ENCODE measurements around the gene MED7.

MED7 gene

DNA sequence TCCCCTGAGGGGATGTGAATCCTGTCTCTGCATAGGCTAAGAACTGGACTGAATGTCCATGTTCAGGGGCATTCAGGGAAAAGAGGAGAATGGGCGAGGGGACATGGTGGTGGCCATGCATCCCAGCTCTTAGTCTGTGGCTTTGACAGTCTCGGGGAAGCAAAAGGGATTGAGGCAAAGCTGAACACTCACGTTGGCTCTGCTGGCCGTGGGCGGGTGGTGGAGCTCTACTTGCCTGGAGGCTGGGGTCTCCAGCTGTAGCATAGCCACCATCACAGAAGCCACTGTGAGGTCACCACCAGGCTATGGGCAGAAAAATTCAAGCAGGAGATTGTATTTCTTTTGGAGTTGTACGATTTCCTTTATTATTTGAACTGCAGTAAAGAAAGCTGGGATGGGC, 19.3 kb upstream of the MED7 start:
- H4K8ac ChIP-seq (ENCODE audit: low read depth, low read length) = no peak overlapping the region
- H2BK5ac ChIP-seq (ENCODE audit: low read length) = no peak overlapping the region
- H3K4ac ChIP-seq (ENCODE audit: low read depth, low read length) = no peak overlapping the region
- no peak overlapping the region for H3K23ac ChIP-seq (ENCODE audit: low read length)
- no peak overlapping the region for H4K5ac ChIP-seq (ENCODE audit: low read length)
- H3K56ac ChIP-seq (ENCODE audit: low read length) = no peak overlapping the region
- H3K79me1 ChIP-seq (ENCODE audit: low read length) = no peaks in the 10 kb centered on the region
- no peak for DNase-seq
- no peak overlapping the region for H2BK15ac ChIP-seq (replicated peaks; ENCODE audit: low read depth)
- H3K4me3 ChIP-seq (ENCODE audit: low read length) = no peak overlapping the region
- no CpG with 5 or more reads among the region's 6 CpGs for WGBS (ENCODE audit: extremely low coverage, insufficient coverage, low lambda C conversion rate)
- no peaks in the 10 kb centered on the region for H3K36me3 ChIP-seq (ENCODE audit: control insufficient read depth, insufficient read depth, low read length)
- no peak overlapping the region for H2AK5ac ChIP-seq (ENCODE audit: low read length)
- H2BK120ac ChIP-seq (ENCODE audit: low read depth, low read length) = no peak overlapping the region
- no peaks in the 10 kb centered on the region for H3K79me2 ChIP-seq (ENCODE audit: control insufficient read depth, insufficient read depth, low read length)
- H3K4me2 ChIP-seq (ENCODE audit: low read length) = no peak overlapping the region
- H3K9ac ChIP-seq (ENCODE audit: low read length) = no peak overlapping the region
- H3K27me3 ChIP-seq (ENCODE audit: insufficient read depth, low read length, poor library complexity) = no peaks in the 10 kb centered on the region
- no peak overlapping the region for H3K18ac ChIP-seq (ENCODE audit: low read length)
- no peak overlapping the region for H3K27ac ChIP-seq (ENCODE audit: low read depth, low read length)
- no peaks in the 10 kb centered on the region for H3K4me1 ChIP-seq (ENCODE audit: control insufficient read depth, low read depth, low read length)

DNA sequence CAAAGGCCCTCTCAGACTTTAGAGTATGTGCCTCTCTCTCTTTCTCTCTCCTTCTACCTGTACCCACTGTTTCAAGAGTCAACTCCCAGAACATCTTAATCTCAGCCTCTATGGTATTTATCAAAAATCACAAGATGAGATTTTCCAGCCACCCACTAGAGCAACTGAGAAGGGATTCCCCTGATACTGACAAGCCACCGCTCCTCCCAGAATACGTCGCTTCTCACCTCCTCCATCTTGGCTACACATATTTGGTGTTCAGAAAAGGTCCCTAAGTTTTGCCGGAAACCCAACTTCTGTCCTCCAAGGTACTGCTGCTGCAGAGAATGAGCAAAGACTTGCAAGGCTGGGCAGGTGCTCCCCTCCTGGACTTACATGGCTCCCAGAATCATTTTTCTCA, 17.3 kb upstream of the MED7 start:
- H2BK5ac ChIP-seq (ENCODE audit: low read length) = no peak overlapping the region
- no peak overlapping the region for H4K5ac ChIP-seq (ENCODE audit: low read length)
- no peak overlapping the region for H3K9ac ChIP-seq (ENCODE audit: low read length)
- no peak overlapping the region for H3K27ac ChIP-seq (ENCODE audit: low read depth, low read length)
- H3K4me1 ChIP-seq (ENCODE audit: control insufficient read depth, low read depth, low read length) = no peaks in the 10 kb centered on the region
- peak overlapping the region; percentile 66 for H3K23ac ChIP-seq (ENCODE audit: low read length)
- H3K36me3 ChIP-seq (ENCODE audit: control insufficient read depth, insufficient read depth, low read length) = no peaks in the 10 kb centered on the region
- DNase-seq = no peak
- no peaks in the 10 kb centered on the region for H3K79me2 ChIP-seq (ENCODE audit: control insufficient read depth, insufficient read depth, low read length)
- H3K4me2 ChIP-seq (ENCODE audit: low read length) = no peak overlapping the region
- no peak overlapping the region for H3K4ac ChIP-seq (ENCODE audit: low read depth, low read length)
- H3K79me1 ChIP-seq (ENCODE audit: low read length) = no peaks in the 10 kb centered on the region
- H3K27me3 ChIP-seq (ENCODE audit: insufficient read depth, low read length, poor library complexity) = no peaks in the 10 kb centered on the region
- no peak overlapping the region for H4K8ac ChIP-seq (ENCODE audit: low read depth, low read length)
- no peak overlapping the region for H3K56ac ChIP-seq (ENCODE audit: low read length)
- H2BK15ac ChIP-seq (replicated peaks; ENCODE audit: low read depth) = no peak overlapping the region
- H2BK120ac ChIP-seq (ENCODE audit: low read depth, low read length) = no peak overlapping the region
- H3K4me3 ChIP-seq (ENCODE audit: low read length) = no peak overlapping the region
- no peak overlapping the region for H2AK5ac ChIP-seq (ENCODE audit: low read length)
- no CpG with 5 or more reads among the region's 4 CpGs for WGBS (ENCODE audit: extremely low coverage, insufficient coverage, low lambda C conversion rate)
- H3K18ac ChIP-seq (ENCODE audit: low read length) = no peak overlapping the region

DNA sequence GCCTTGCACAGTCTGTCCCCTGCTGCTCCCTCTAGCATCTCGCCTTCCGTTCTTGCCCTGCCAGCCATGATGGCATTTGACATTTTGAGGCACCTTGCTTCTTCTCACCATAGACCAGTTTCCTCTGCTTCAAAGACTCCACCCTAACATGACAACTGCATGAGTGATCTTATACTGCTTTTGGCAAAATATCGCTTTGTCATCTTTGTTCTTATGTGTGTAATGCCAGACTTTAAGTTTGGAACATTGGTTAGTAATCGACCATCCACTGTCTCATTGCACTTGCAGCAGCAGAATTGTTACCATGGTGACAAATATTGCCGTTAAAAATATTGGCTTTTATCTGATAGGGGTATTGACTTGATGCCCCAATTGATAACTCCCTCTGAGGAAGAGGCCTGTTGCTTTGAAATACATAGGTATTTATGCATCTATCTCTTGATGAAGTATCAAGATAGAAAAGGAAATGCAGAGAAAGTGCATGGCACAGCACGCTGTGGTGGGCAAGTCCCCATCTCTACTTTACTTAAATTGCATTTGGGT, 16.6 kb upstream of the MED7 start:
- Histone ChIP-seq H3K4ac (ENCODE audit: low read depth, low read length) (no peak overlapping the region), H2AK5ac (ENCODE audit: low read length) (no peak overlapping the region), H2BK120ac (ENCODE audit: low read depth, low read length) (no peak overlapping the region), H3K18ac (ENCODE audit: low read length) (no peak overlapping the region), H3K4me1 (ENCODE audit: control insufficient read depth, low read depth, low read length) (no peaks in the 10 kb centered on the region), H4K5ac (ENCODE audit: low read length) (no peak overlapping the region), H3K4me3 (ENCODE audit: low read length) (no peak overlapping the region), H4K8ac (ENCODE audit: low read depth, low read length) (no peak overlapping the region), H3K36me3 (ENCODE audit: control insufficient read depth, insufficient read depth, low read length) (no peaks in the 10 kb centered on the region), H3K27me3 (ENCODE audit: insufficient read depth, low read length, poor library complexity) (no peaks in the 10 kb centered on the region), H3K79me1 (ENCODE audit: low read length) (no peaks in the 10 kb centered on the region), H3K9ac (ENCODE audit: low read length) (no peak overlapping the region), H2BK5ac (ENCODE audit: low read length) (no peak overlapping the region), H2BK15ac (replicated peaks; ENCODE audit: low read depth) (no peak overlapping the region), H3K23ac (ENCODE audit: low read length) (no peak overlapping the region), H3K56ac (ENCODE audit: low read length) (no peak overlapping the region), H3K27ac (ENCODE audit: low read depth, low read length) (no peak overlapping the region), H3K4me2 (ENCODE audit: low read length) (no peak overlapping the region), H3K79me2 (ENCODE audit: control insufficient read depth, insufficient read depth, low read length) (no peaks in the 10 kb centered on the region)
- no CpG with 5 or more reads among the region's 6 CpGs for WGBS (ENCODE audit: extremely low coverage, insufficient coverage, low lambda C conversion rate)
- no peak for DNase-seq

DNA sequence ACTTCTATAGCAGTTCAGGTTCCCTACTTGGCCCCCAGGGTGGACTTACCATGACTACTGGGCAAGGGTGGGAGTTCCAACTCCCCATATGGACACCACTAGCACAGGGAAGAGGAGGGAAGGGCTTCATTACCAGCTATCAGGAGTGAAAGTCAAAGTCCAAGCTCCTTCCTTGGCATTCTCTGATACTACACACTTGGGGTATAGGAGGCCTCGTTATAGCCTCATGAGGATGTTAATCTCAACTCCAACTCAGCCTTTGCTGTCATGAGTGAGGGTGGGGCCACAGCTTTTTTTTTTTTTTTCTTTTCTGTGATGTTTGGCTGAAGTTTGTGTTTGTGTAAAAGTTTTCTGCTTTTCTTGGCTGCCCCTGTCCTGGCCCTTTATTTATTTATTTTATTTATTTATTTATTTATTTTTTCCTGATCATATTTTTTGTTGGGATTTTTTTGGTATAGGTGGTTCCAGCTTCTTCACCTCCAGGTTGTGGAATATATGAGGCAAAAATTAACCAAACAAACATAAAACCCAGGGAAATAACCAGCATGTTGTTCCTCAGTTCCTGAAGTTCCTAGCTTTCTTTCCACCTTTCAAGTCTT, 14.7 kb upstream of the MED7 start:
- H4K8ac ChIP-seq (ENCODE audit: low read depth, low read length) = no peak overlapping the region
- H3K4me1 ChIP-seq (ENCODE audit: control insufficient read depth, low read depth, low read length) = no peaks in the 10 kb centered on the region
- no peaks in the 10 kb centered on the region for H3K79me1 ChIP-seq (ENCODE audit: low read length)
- H3K27me3 ChIP-seq (ENCODE audit: insufficient read depth, low read length, poor library complexity) = no peaks in the 10 kb centered on the region
- H3K4me3 ChIP-seq (ENCODE audit: low read length) = no peak overlapping the region
- H3K79me2 ChIP-seq (ENCODE audit: control insufficient read depth, insufficient read depth, low read length) = no peaks in the 10 kb centered on the region
- H3K23ac ChIP-seq (ENCODE audit: low read length) = no peak overlapping the region
- H2BK15ac ChIP-seq (replicated peaks; ENCODE audit: low read depth) = no peak overlapping the region
- no peak overlapping the region for H2AK5ac ChIP-seq (ENCODE audit: low read length)
- H3K4me2 ChIP-seq (ENCODE audit: low read length) = no peak overlapping the region
- H3K27ac ChIP-seq (ENCODE audit: low read depth, low read length) = no peak overlapping the region
- no peak overlapping the region for H2BK120ac ChIP-seq (ENCODE audit: low read depth, low read length)
- no peak overlapping the region for H3K4ac ChIP-seq (ENCODE audit: low read depth, low read length)
- no peak overlapping the region for H2BK5ac ChIP-seq (ENCODE audit: low read length)
- H4K5ac ChIP-seq (ENCODE audit: low read length) = no peak overlapping the region
- H3K18ac ChIP-seq (ENCODE audit: low read length) = no peak overlapping the region
- no CpG with 5 or more reads among the region's 1 CpG for WGBS (ENCODE audit: extremely low coverage, insufficient coverage, low lambda C conversion rate)
- no peaks in the 10 kb centered on the region for H3K36me3 ChIP-seq (ENCODE audit: control insufficient read depth, insufficient read depth, low read length)
- H3K56ac ChIP-seq (ENCODE audit: low read length) = no peak overlapping the region
- no peak for DNase-seq
- no peak overlapping the region for H3K9ac ChIP-seq (ENCODE audit: low read length)

DNA sequence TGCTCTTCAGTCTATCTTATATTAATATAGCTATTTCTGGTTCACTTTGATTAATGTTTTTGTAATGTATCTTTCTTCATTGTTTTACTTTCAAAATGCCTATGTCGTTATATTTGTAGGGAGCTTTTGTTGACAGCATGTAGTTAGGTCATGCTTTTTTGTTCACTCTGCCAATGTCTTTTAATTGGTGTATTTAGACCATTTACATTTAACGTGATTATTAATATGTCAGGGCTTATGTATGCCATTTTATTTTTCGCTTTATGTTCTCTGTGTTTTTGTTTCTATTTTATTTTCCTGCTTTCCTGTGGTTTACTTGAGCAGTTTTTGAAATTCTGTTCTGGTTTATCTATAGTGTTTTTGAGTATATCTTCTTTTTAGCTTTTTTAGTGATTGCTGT, 12.6 kb upstream of the MED7 start:
- Histone ChIP-seq H2BK120ac (ENCODE audit: low read depth, low read length) (no peak overlapping the region), H2BK15ac (replicated peaks; ENCODE audit: low read depth) (no peak overlapping the region)

DNA sequence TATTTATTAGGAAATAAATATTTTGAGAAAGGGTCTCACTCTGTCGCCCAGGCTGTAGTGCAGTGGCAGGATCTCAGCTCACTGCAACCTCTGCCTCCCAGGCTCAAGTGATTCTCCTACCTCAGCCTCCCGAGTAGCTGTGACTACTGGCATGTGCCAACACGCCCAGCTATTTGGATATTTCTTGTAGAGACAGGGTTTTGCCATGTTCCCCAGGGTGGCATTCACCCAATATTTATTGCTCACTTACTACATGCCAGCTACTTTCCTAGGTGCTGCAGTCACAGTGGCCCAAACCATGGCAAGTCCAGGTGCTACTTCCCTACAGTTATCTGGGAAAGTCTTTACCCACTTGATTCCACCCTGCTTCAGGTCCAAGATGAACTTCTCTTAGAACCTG, 8.3 kb upstream of the MED7 start:
- no CpG with 5 or more reads among the region's 3 CpGs for WGBS (ENCODE audit: extremely low coverage, insufficient coverage, low lambda C conversion rate)

More for the DNA sequence above, 12.6 kb upstream of the MED7 start:
- H3K9ac ChIP-seq (ENCODE audit: low read length) = no peak overlapping the region
- H3K4me2 ChIP-seq (ENCODE audit: low read length) = no peak overlapping the region
- no peak overlapping the region for H4K8ac ChIP-seq (ENCODE audit: low read depth, low read length)
- no peak overlapping the region for H3K23ac ChIP-seq (ENCODE audit: low read length)
- H3K79me2 ChIP-seq (ENCODE audit: control insufficient read depth, insufficient read depth, low read length) = no peaks in the 10 kb centered on the region
- H3K36me3 ChIP-seq (ENCODE audit: control insufficient read depth, insufficient read depth, low read length) = no peaks in the 10 kb centered on the region
- H3K79me1 ChIP-seq (ENCODE audit: low read length) = no peaks in the 10 kb centered on the region
- WGBS (ENCODE audit: extremely low coverage, insufficient coverage, low lambda C conversion rate) = no CpG with 5 or more reads among the region's 3 CpGs
- DNase-seq = no peak
- H3K4ac ChIP-seq (ENCODE audit: low read depth, low read length) = no peak overlapping the region
- no peak overlapping the region for H2BK5ac ChIP-seq (ENCODE audit: low read length)
- H2AK5ac ChIP-seq (ENCODE audit: low read length) = no peak overlapping the region
- H3K4me1 ChIP-seq (ENCODE audit: control insufficient read depth, low read depth, low read length) = no peaks in the 10 kb centered on the region
- no peaks in the 10 kb centered on the region for H3K27me3 ChIP-seq (ENCODE audit: insufficient read depth, low read length, poor library complexity)
- no peak overlapping the region for H3K4me3 ChIP-seq (ENCODE audit: low read length)
- no peak overlapping the region for H3K27ac ChIP-seq (ENCODE audit: low read depth, low read length)
- H4K5ac ChIP-seq (ENCODE audit: low read length) = no peak overlapping the region
- H3K56ac ChIP-seq (ENCODE audit: low read length) = no peak overlapping the region
- no peak overlapping the region for H3K18ac ChIP-seq (ENCODE audit: low read length)

More for the DNA sequence above, 8.3 kb upstream of the MED7 start:
- H4K5ac ChIP-seq (ENCODE audit: low read length) = no peak overlapping the region
- no peaks in the 10 kb centered on the region for H3K4me1 ChIP-seq (ENCODE audit: control insufficient read depth, low read depth, low read length)
- H3K9ac ChIP-seq (ENCODE audit: low read length) = no peak overlapping the region
- H3K18ac ChIP-seq (ENCODE audit: low read length) = no peak overlapping the region
- no peak overlapping the region for H3K27ac ChIP-seq (ENCODE audit: low read depth, low read length)
- H3K79me2 ChIP-seq (ENCODE audit: control insufficient read depth, insufficient read depth, low read length) = no peaks in the 10 kb centered on the region
- H3K4ac ChIP-seq (ENCODE audit: low read depth, low read length) = no peak overlapping the region
- no peak for DNase-seq
- no peaks in the 10 kb centered on the region for H3K27me3 ChIP-seq (ENCODE audit: insufficient read depth, low read length, poor library complexity)
- H2BK120ac ChIP-seq (ENCODE audit: low read depth, low read length) = no peak overlapping the region
- no peaks in the 10 kb centered on the region for H3K36me3 ChIP-seq (ENCODE audit: control insufficient read depth, insufficient read depth, low read length)
- H2BK15ac ChIP-seq (replicated peaks; ENCODE audit: low read depth) = no peak overlapping the region
- no peak overlapping the region for H3K4me2 ChIP-seq (ENCODE audit: low read length)
- H3K79me1 ChIP-seq (ENCODE audit: low read length) = no peaks in the 10 kb centered on the region
- no peak overlapping the region for H3K4me3 ChIP-seq (ENCODE audit: low read length)
- H3K56ac ChIP-seq (ENCODE audit: low read length) = no peak overlapping the region
- H3K23ac ChIP-seq (ENCODE audit: low read length) = no peak overlapping the region
- no peak overlapping the region for H4K8ac ChIP-seq (ENCODE audit: low read depth, low read length)
- H2AK5ac ChIP-seq (ENCODE audit: low read length) = no peak overlapping the region
- no peak overlapping the region for H2BK5ac ChIP-seq (ENCODE audit: low read length)
